Cerebellar cortex (tissue), 1 donor: Measurements from ENCODE around the gene CHD1L.
"Not testable (repeated sequence)": the region's sequence is repeated elsewhere in the genome, so short reads cannot be mapped to it uniquely, and the experiment has no call there.

Source experiments
- DNase-seq: peaks from one replicate; pipeline ENCODE4 v3.0.0-alpha.2; 2015; ENCODE audit warnings: low spot score

The CHD1L gene

DNA sequence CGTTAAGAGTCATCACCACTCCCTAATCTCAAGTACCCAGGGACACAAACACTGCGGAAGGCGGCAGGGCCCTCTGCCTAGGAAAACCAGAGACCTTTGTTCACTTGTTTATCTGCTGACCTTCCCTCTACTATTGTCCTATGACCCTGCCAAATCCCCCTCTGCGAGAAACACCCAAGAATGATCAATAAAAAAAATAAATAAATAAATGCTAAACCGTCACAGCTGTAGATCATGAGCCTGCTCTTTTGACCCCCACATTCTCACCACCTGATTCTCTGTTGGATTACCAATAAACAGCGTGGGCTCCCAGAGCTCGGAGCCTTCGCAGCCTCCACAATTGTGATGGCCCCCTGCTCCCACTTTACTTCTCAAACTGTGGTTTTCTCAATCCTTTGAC is 8.6 kb upstream of the CHD1L start:
- not testable (repeated sequence) for DNase-seq

DNA sequence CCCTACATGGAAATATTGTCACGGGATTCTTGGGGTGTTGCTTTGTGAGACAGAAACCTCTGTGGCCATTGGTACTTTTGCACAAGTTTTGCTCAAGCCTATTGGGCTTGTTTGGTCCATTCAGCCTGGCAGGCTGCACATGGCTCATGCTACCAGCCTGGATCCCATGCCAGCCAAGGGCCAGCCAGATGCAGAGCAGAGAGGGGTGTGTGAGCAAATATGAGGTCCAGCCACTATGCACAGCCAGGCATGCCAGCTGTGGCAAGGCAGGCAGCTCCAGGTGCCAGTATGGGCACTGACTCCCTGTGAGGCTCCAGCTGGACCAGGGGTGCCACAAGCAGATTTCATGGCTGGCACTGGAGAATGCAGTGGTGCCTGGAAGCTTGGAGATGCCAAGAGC is 6.7 kb upstream of the CHD1L start:
- no peak for DNase-seq

DNA sequence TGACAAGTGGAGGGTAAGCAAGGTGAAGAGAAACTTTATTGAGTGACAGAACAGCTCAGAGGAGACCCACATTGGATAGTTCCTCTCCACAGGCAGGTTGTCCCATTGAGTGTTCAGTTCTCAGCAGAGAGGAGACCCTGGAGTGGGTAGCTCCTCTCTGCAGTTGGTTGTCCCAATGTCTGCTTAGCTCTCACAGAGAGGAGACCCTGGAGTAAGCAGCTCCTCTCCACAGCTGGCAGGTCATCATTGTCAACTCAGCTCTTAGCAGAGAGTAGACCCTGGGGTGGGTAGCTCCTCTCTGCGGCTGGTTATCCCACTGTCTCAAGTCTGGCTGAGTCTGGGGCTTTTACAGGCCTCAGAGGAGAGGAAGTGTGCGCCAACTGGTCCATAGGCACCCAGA is 6.0 kb upstream of the CHD1L start:
- DNase-seq = no peak

DNA sequence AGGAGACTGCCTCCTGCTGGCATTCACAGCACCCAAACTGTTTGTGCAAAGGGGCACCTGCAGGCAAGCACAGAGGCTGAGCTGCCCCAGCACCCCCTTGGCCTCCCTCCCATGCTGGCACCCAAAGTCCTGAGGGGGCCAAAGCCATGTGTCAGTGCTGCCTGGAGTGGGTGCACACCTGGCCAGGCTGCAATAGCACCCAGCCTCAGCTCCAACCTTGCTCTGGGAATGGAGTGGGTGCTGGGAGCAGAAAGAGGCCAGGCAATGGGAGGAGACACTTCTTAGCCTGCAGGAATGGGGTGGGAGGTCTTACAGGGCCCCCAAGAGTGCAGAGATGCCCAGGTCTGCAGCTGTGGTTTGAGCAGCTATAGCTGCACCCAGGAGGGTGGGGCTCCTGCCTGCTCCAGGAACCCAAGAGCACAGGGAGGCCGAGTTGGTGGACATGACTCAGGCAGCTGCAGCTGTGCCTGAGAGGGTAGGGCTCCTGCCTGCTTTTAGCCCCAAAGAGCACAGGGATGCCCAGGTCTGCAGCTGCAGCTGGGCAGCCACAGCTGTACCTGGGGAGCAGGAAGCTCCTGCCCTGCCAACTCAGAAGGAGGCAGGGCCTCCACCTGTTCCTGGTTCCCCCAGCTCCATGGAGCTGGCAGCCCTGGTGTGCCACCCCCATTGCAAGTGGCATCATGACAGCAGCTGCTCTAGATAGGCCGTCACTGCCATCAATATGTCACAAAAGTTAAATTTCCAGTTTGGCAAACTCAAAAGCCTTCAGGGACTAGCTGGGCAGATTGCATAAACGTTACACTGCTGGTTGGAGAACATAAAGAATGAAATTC is 5.3 kb upstream of the CHD1L start:
- DNase-seq = no peak

DNA sequence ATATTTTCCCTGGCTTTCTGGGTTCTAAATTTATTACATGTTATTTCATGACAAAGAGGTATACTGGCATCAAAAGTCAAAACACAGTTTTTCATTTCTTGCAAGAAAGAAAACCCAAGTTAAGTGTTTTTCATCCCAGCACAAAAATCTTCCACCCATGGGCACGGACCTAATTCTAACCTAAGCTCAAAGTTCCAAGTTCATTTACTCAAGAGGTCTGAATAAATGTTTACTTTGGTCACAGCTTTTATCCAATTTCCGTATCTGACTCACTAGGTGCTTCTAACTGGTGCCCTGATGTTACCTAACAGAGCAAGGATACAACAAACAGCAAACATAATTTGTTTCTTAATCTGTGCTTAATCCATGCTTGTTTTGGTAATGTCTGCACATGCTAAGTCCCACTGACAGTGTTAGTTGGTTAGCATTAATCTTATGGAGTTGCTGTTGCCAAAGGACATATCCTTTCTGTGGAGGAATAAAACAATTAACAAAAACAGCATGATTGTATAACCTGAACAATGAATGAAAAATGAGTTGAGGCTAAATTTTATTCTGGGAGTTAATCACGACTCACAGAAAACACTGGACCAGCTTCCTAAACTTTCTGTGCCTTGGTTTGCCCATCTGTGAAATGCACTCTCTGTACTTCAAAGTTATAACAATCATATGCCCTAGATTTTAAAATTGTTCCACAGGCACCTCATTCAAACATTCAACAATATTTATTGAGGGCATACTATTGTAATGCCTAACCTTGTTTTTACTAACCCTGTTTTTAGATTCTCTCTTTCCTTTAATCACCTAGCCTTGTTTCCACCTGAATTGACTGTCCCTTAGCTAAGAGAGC is 4.2 kb upstream of the CHD1L start:
- DNase-seq = no peak

- DNase-seq = no peak
These were observed 3.3 kb upstream of the CHD1L start for GRCh38 chr1:147238925-147239820.

GRCh38 chr1:147240131-147240721 is 2.3 kb upstream of the CHD1L start:
- DNase-seq = not testable (repeated sequence)

DNA sequence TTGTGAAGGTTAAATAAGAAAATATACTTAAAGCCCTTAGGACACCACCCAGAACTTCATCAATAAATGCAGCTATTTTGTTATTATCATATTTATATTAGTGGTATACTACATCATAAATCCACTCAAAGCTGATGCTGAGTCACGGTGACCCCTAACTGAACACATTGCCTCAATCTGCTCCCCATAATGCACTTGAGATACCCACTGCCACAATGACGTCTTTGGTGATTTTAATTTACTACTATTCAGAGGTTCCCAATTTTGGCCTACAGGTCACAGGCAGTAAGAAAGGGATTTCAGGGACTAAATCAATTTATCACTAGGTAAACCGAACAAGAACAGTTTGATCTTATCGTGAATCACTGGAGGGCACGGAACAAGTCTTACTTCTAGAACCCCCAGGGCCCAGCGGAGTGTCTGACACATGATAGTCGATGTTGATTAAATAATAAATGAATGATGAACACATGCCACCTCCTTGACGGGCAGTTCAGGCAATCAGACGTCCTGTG is 493 bp upstream of the CHD1L start:
- DNase-seq = peak; percentile 2

GRCh38 chr1:147243228-147243685 is 773 bp downstream of the CHD1L start:
- no peak for DNase-seq

DNA sequence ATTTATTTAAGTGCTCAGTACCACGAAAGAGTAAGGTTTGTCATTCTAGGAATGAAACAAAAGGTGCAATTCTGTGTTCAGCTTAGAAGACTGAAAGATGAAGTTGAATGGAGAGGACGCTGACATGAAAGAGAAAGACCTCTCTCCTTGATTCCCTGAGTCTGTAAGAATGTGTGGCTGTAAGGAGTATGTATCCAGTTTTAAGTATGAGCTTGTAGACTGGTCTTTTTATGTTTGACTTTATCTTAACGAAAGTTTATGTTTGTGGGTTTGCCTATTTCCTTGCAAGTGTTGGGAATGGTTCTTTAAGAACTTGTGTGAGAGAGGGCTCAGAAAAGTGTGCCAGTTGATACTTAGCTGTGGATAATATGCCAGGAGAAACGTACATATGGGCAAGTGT is 1.4 kb downstream of the CHD1L start:
- peak; percentile 28 for DNase-seq

GRCh38 chr1:147245129-147245528 is 2.6 kb downstream of the CHD1L start:
- no peak for DNase-seq

DNA sequence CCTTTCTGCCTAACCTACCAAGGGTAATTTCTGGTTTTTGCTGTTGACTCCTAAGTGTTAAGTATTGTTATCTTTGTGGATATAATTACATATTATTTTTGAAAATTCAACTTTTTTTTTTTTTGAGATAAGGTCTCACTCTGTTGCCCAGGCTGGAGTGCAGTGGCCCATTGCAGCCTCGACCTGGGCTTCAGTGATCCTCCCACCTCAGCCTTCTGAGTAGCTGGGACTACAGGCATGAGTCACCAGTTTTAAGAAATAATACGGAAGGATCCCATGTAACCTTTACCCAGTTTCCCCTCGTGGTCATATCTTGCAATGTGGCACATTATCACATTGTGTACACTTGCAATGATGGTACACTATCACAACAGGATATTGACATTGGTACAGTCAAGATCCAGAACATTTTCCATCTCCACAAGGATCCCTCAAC is 3.1 kb downstream of the CHD1L start:
- no peak for DNase-seq

DNA sequence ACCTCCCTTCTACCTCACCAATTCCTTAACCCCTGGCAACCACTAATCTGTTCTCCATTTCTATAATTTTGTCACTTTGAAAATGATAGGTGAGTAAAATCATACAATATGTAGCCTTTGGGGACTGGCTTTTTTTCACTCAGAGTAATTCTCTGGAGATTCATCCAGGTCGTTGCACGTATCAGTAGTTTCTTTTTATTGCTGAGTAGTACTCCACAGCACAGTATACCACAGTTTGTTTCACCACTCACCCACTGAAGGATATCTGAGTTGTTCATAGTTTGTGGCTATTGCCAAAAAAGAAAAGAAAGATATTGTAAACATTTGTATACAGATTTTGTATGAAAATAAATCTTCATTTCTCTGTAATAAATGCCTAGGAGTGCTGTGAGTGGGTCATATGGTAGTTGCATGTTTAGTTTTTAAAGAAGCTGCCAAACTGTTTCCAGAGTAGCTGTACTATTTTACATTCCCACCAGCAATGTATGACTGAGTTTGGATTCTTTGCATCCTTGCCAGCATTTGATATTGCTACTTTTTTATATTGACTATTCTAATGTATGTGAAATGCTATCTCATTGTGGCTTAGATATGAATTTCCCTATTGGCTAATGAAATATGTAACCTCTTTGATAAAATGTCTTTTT is 3.7 kb downstream of the CHD1L start:
- DNase-seq = no peak

- no peak for DNase-seq
These were observed 4.6 kb downstream of the CHD1L start for GRCh38 chr1:147246910-147247655.

DNA sequence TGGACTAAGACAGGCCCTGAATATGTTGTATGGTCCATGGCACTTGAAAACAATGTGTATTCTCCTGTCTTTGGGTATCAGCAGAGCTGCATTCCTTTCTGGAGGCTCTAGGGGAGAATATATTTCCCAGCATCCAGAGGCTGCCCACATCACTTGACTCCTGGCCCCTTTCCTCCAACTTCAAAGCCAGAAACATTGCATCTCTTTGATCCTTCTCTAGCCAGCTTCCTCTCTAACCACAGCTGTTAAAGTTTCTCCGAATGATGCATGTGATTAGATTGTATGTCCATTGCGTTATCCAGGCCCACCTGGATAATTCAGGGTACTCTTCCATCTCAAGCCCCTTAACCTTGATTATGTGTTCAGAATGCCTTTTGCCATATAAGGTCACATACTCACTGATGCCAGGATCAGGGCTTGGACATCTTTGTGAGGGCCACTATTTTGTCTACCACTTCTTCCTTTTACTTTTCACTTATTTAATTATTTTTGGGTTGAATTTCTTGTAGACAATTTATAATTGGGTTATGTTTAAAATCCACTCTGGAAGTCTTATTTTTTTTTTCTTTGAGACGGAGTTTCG is 5.3 kb downstream of the CHD1L start:
- DNase-seq = no peak

- DNase-seq = no peak
These were observed 10.1 kb downstream of the CHD1L start for GRCh38 chr1:147252540-147252939.

DNA sequence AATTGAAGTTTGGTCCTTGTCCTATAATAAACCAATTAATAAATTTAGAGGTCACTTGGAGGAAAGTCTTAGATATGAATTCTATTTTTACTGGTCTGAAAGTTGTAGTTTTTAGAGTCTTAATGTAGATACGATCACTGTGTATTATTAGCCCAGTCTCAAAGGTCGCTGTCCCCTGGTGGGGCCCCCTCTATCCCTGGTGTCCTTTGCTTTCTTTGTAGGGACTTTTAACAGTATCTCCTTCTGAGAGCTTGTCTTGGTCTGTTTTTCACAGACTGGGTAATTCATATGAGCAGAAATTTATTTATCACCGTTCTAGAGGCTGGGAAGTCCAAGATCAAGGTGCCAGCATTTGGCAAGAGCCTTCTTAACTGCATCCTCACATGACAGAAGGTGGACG is 18.5 kb downstream of the CHD1L start:
- no peak for DNase-seq

DNA sequence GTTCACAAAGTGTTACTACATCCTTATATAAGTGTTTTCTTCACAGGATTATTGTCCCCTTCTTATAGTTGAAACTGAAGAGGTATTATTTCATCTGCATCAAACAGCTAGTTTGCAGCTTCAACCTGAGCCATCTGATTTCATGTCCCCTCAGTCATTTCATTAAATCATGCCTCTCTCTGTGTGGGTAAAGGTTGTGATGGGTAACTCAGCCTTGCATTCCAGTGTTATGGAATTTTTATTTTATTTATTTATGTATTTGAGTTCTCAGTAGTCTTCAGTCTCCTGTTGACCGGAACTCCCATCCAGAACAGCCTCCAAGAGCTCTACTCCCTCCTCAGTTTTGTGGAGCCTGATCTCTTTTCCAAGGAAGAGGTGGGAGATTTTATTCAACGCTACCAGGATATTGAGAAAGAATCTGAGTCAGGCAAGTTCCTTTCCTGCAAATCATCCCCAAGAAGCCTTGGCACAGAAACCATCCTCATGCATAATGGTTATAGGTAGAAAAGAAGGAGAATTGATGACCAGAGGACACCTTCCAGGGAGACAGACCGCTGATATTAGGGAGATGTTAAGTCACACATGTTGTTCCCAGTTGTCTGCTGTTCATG is 21.8 kb downstream of the CHD1L start:
- no peak for DNase-seq

- no peak for DNase-seq
These were observed 23.9 kb downstream of the CHD1L start for GRCh38 chr1:147266381-147266780.
